ENCODE results near the gene FBXO33.

The FBXO33 gene

GRCh38 chr14:39456702-39457250, 24.5 kb upstream of the FBXO33 start:
- in situ Hi-C loops (cut with HindIII; ENCODE audit: low sequenced_read_pairs), result no loop called here
- TF ChIP-seq CTCF (IDR thresholded peaks at IDR 0.05; ENCODE audit: low read depth, low read length), result no peak
- H3K4me3 ChIP-seq (ENCODE audit: low read depth, low read length), result no peak overlapping the region
- DNase-seq (ENCODE audit: low read depth, low spot score), result no peak

GRCh38 chr14:39454906-39455539, 22.8 kb upstream of the FBXO33 start:
- TF ChIP-seq CTCF (IDR thresholded peaks at IDR 0.05; ENCODE audit: low read depth, low read length), result no peak
- in situ Hi-C loops (cut with HindIII; ENCODE audit: low sequenced_read_pairs), result no loop called here
- DNase-seq (ENCODE audit: low read depth, low spot score), result no peak
- no peak overlapping the region for H3K4me3 ChIP-seq (ENCODE audit: low read depth, low read length)

- TF ChIP-seq CTCF (IDR thresholded peaks at IDR 0.05; ENCODE audit: low read depth, low read length), result no peak
- H3K4me3 ChIP-seq (ENCODE audit: low read depth, low read length), result no peak overlapping the region
- no peak for DNase-seq (ENCODE audit: low read depth, low spot score)
- in situ Hi-C loops (cut with HindIII; ENCODE audit: low sequenced_read_pairs), result no loop called here
Measured at GRCh38 chr14:39452680-39453079, 20.4 kb upstream of the FBXO33 start.

- TF ChIP-seq CTCF (IDR thresholded peaks at IDR 0.05; ENCODE audit: low read depth, low read length), result no peak
- in situ Hi-C loops (cut with HindIII; ENCODE audit: low sequenced_read_pairs), result no loop called here
- H3K4me3 ChIP-seq (ENCODE audit: low read depth, low read length), result no peak overlapping the region
- no peak for DNase-seq (ENCODE audit: low read depth, low spot score)
Measured at GRCh38 chr14:39451811-39452210, 19.6 kb upstream of the FBXO33 start.

- in situ Hi-C loops (cut with HindIII; ENCODE audit: low sequenced_read_pairs), result no loop called here
- no peak for TF ChIP-seq CTCF (IDR thresholded peaks at IDR 0.05; ENCODE audit: low read depth, low read length)
- DNase-seq (ENCODE audit: low read depth, low spot score), result no peak
- no peak overlapping the region for H3K4me3 ChIP-seq (ENCODE audit: low read depth, low read length)
Measured at GRCh38 chr14:39447175-39447661, 15.0 kb upstream of the FBXO33 start.

GRCh38 chr14:39446131-39446744, 14.0 kb upstream of the FBXO33 start:
- H3K4me3 ChIP-seq (ENCODE audit: low read depth, low read length), result no peak overlapping the region
- no peak for TF ChIP-seq CTCF (IDR thresholded peaks at IDR 0.05; ENCODE audit: low read depth, low read length)
- in situ Hi-C loops (cut with HindIII; ENCODE audit: low sequenced_read_pairs), result no loop called here
- no peak for DNase-seq (ENCODE audit: low read depth, low spot score)

All from astrocyte of the spinal cord (primary cell).